GM19035 (cell line): ENCODE measurements around the gene BLVRB.
"Not testable (repeated sequence)": the region's sequence is repeated elsewhere in the genome, so short reads cannot be mapped to it uniquely, and the experiment has no call there.

Source experiments
- ATAC-seq: cut with Tn5 transposase; IDR thresholded peaks from one replicate; pipeline ENCODE4 v1.9.1; 2021; ENCODE audit not compliant: unreplicated experiment

Gene BLVRB

GRCh38 chr19:40465557-40466218 is at the start of gene BLVRB:
Gene BLVRB (minus strand): TSS chr19:40465745. CDS start chr19:40465688, 57 bp downstream.
- peak; percentile 88 for ATAC-seq

- ATAC-seq, result no peak
Observed at GRCh38 chr19:40513741-40514315, 48.3 kb upstream of the BLVRB start.

GRCh38 chr19:40513345-40513678 is 47.8 kb upstream of the BLVRB start:
- ATAC-seq, result no peak

GRCh38 chr19:40512473-40513344 is 47.2 kb upstream of the BLVRB start:
- no peak for ATAC-seq

GRCh38 chr19:40512110-40512472 is 46.5 kb upstream of the BLVRB start:
- no peak for ATAC-seq

GRCh38 chr19:40511487-40511886 is 45.9 kb upstream of the BLVRB start:
- no peak for ATAC-seq

GRCh38 chr19:40510526-40511115 is 45.1 kb upstream of the BLVRB start:
- ATAC-seq, result no peak

- no peak for ATAC-seq
Observed at GRCh38 chr19:40508739-40509260, 43.3 kb upstream of the BLVRB start.

- no peak for ATAC-seq
Observed at GRCh38 chr19:40507892-40508291, 42.3 kb upstream of the BLVRB start.

- no peak for ATAC-seq
Observed at GRCh38 chr19:40506099-40506498, 40.6 kb upstream of the BLVRB start.

- ATAC-seq, result no peak
Observed at GRCh38 chr19:40503320-40503695, 37.8 kb upstream of the BLVRB start.

GRCh38 chr19:40502647-40503319 is 37.2 kb upstream of the BLVRB start:
- ATAC-seq, result no peak

- ATAC-seq, result no peak
Observed at GRCh38 chr19:40502081-40502480, 36.5 kb upstream of the BLVRB start.

GRCh38 chr19:40501599-40501998 is 36.1 kb upstream of the BLVRB start:
- no peak for ATAC-seq

- not testable (repeated sequence) for ATAC-seq
Observed at GRCh38 chr19:40500678-40501530, 35.4 kb upstream of the BLVRB start.

- ATAC-seq, result no peak
Observed at GRCh38 chr19:40499320-40499719, 33.8 kb upstream of the BLVRB start.

- no peak for ATAC-seq
Observed at GRCh38 chr19:40497214-40497613, 31.7 kb upstream of the BLVRB start.

- ATAC-seq, result no peak
Observed at GRCh38 chr19:40494191-40494838, 28.8 kb upstream of the BLVRB start.

- ATAC-seq, result no peak
Observed at GRCh38 chr19:40493778-40494177, 28.2 kb upstream of the BLVRB start.

GRCh38 chr19:40492274-40492673 is 26.7 kb upstream of the BLVRB start:
- ATAC-seq, result no peak
